Stomach smooth muscle (tissue), 2 donors: ENCODE measurements around the gene NFATC1.

Experiments used
- H3K27ac ChIP-seq: one replicate; pipeline ENCODE4 v1.7.0; 2013; ENCODE audit warnings: mild to moderate bottlenecking, low read length, inconsistent platforms
- H3K27me3 ChIP-seq, 2 donors: one replicate each; pipeline ENCODE4 v1.7.0; 2013; ENCODE audit warnings: low read length in 2 of 2; ENCODE audit not compliant: insufficient read depth in 2 of 2, control insufficient read depth in 1 of 2
- H3K36me3 ChIP-seq, 2 donors: one replicate each; pipeline ENCODE4 v1.7.0; 2013; ENCODE audit warnings: low read length in 2 of 2; ENCODE audit not compliant: control insufficient read depth in 2 of 2, insufficient read depth in 2 of 2
- H3K4me1 ChIP-seq: one replicate; pipeline ENCODE4 v1.7.0; 2013; ENCODE audit warnings: low read length; ENCODE audit not compliant: control insufficient read depth, insufficient read depth
- H3K4me3 ChIP-seq, 2 donors: one replicate each; pipeline ENCODE4 v1.7.0; 2013; ENCODE audit warnings: low read length in 2 of 2
- H3K9ac ChIP-seq, 2 donors: one replicate each; pipeline ENCODE4 v1.7.0; 2013; ENCODE audit warnings: low read length in 2 of 2, mild to moderate bottlenecking in 1 of 2
- H3K9me3 ChIP-seq, 2 donors: one replicate each; pipeline ENCODE4 v1.7.0; 2013; ENCODE audit warnings: low read length in 2 of 2; ENCODE audit not compliant: control insufficient read depth in 2 of 2
- donor health status: healthy.
- donor health status: Pancreatic carcinoma.

NFATC1 gene

DNA sequence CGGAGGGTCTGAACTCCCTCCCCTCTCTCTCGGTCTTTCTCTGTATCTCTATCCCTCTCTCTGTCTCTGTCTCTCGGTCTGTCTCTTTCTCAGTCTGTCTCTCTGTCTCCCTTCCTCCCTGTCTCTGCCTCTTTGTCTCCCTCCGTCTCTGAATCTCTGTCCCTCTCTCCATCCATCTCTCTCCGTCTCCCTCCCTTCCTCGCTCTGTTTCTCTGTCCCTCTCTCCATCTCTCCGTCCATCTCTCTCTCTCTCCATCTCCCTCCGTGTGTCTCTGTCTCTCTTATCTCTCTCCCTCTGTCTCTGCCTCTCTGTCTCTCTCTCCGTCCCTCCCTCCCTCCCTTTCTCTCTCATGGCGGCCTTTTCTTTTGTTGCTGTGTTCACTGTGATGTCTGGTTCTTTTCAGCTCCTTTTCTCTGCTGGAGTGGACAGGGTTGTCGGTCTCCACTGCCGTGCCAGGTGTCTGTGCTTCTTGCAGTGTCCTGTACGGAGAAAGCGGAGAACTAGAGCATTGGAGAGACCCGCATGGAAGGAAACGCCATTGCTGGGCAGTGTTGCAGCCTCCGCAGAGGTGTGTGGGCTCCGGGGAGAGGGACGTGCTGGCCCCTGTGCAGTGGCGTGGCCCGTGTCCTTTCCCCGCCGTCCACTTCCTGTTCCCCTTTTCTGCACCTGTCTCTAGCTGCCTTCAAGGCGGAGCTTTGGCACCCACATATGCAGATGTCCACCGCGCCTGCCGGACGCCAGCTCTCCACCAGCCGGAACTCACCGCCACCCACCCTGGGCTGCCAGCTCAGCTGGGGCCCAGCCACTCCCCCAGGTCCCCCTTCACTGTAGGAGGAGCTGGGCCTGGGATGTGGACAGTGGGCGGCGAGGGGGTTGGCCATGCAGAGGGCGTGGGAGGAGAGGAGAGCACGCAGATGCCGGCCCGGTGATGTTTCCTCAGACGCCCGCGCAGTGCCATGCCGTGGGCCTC is 113.1 kb downstream of the NFATC1 start:
- peak overlapping the region; percentile 93 for H3K27ac ChIP-seq

DNA sequence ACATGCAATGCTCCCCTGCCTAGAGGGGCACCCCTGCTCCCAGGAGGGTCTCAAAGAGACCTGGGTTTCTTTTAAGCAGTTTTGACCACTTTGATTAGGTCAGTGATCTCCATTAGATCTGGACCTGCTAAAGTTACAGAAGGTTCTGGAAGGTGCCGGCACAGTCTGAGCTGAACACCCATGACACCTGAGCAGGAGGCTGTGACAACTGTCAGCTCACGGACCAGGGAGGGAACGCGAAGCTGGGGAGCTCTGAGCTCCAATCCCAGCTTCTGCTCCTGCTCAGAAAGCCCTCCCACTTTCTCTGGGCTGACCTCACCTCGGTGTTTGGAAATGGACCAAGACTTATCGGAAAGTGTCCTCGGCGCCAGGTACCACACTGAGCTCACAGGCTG is 113.8 kb downstream of the NFATC1 start:
- Histone ChIP-seq H3K27me3 (no peaks in the 10 kb centered on the region), H3K27ac (no peak overlapping the region), H3K36me3 (peaks cover 3 to 9% of the 10 kb centered on the region in 2 donors), H3K9ac (no peak overlapping the region), H3K9me3 (no peaks in the 10 kb centered on the region), H3K4me1 (peaks cover 27% of the 10 kb centered on the region), H3K4me3 (no peak overlapping the region)

More for the DNA sequence above, 113.1 kb downstream of the NFATC1 start:
- Histone ChIP-seq H3K27me3 (no peaks in the 10 kb centered on the region), H3K9ac (peak overlapping the region in 1 of 2 donors; percentile 68), H3K9me3 (no peaks in the 10 kb centered on the region), H3K4me3 (no peak overlapping the region), H3K36me3 (peaks cover 3 to 9% of the 10 kb centered on the region in 2 donors), H3K4me1 (peaks cover 27% of the 10 kb centered on the region)

DNA sequence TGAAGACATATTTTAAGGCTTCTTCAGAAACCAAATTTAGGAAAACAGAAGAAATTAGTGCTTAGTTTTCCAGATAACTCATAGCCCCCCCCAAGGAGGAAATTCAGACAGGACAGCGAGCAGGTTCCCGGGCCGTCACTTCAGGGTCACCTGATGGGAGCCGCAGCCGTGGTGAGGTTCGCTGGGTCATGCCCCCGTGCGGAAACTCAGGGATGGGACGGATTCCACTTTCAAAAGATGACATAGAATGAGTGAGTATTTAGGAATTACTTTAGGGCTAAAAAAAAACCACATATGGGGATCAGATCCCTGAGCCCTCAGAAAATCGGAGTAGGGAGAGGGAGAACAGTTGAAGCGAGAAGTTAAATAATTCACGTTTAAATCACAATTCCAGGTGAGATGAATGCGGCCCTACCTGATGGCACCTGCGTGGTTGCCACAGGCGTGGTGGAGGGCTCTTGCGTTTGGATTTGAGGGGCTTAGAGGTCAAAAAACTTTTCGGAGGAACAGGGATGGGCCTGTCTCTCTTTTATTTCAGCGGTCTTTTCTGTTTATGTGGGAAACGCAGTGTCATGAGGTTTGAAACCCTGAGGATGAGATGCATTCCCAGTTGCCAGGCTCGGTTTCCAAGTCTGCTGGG is 114.4 kb downstream of the NFATC1 start:
- Histone ChIP-seq H3K27ac (no peak overlapping the region), H3K9ac (no peak overlapping the region), H3K36me3 (peaks cover 3 to 9% of the 10 kb centered on the region in 2 donors), H3K27me3 (no peaks in the 10 kb centered on the region), H3K4me3 (no peak overlapping the region), H3K4me1 (peaks cover 27% of the 10 kb centered on the region), H3K9me3 (no peaks in the 10 kb centered on the region)

DNA sequence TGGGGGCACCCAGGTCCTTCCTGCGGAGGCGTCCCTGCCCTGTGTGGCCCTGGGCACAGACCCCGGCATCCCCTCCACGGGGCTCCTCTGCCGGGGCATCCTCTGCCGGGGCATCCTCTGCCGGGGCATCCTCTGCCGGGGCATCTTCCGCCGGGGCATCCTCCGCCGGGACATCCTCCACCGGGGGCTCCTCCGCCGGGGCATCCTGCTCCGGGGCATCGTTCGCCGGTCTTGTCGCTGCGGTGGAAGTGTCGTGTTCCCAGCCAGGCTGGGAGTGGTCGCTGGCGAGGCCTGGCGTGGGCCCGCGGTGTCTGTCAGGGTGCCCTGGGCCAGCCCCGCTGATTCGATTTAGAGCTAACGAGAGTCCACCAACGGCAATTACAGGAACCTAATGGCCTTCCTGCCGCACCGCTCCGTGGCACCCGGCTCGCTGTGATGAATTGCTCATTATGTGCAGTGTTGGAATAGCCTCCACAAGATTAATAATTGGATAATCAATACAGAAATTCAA is 115.1 kb downstream of the NFATC1 start:
- Histone ChIP-seq H3K9ac (no peak overlapping the region), H3K27me3 (no peaks in the 10 kb centered on the region), H3K27ac (no peak overlapping the region), H3K4me1 (peaks cover 26% of the 10 kb centered on the region), H3K9me3 (no peaks in the 10 kb centered on the region), H3K4me3 (no peak overlapping the region), H3K36me3 (peaks cover 3 to 9% of the 10 kb centered on the region in 2 donors)

- Histone ChIP-seq H3K4me3 (no peak overlapping the region), H3K9ac (no peak overlapping the region), H3K4me1 (peaks cover 22% of the 10 kb centered on the region), H3K27me3 (no peaks in the 10 kb centered on the region), H3K9me3 (no peaks in the 10 kb centered on the region), H3K36me3 (peaks cover 3 to 9% of the 10 kb centered on the region in 2 donors), H3K27ac (no peak overlapping the region)
These were observed 115.5 kb downstream of the NFATC1 start for GRCh38 chr18:79511271-79511670.

- Histone ChIP-seq H3K4me3 (no peak overlapping the region), H3K27ac (no peak overlapping the region), H3K4me1 (peaks cover 16% of the 10 kb centered on the region), H3K9ac (no peak overlapping the region), H3K27me3 (no peaks in the 10 kb centered on the region), H3K36me3 (peaks cover 3 to 9% of the 10 kb centered on the region in 2 donors), H3K9me3 (no peaks in the 10 kb centered on the region)
These were observed 116.1 kb downstream of the NFATC1 start for GRCh38 chr18:79511671-79512301.

GRCh38 chr18:79512461-79513380 is 117.0 kb downstream of the NFATC1 start:
- Histone ChIP-seq H3K27ac (no peak overlapping the region), H3K9me3 (no peaks in the 10 kb centered on the region), H3K4me3 (no peak overlapping the region), H3K27me3 (no peaks in the 10 kb centered on the region), H3K36me3 (peaks cover 3 to 9% of the 10 kb centered on the region in 2 donors), H3K4me1 (peaks cover 7% of the 10 kb centered on the region), H3K9ac (no peak overlapping the region)

- no peak overlapping the region for H3K27ac ChIP-seq
- no peak overlapping the region for H3K4me3 ChIP-seq
- H3K9ac ChIP-seq, result no peak overlapping the region
- peaks cover 3 to 9% of the 10 kb centered on the region in 2 donors for H3K36me3 ChIP-seq
- H3K4me1 ChIP-seq, result peaks cover under 1% of the 10 kb centered on the region
- H3K9me3 ChIP-seq, result no peaks in the 10 kb centered on the region
- H3K27me3 ChIP-seq, result no peaks in the 10 kb centered on the region
These were observed 117.8 kb downstream of the NFATC1 start for GRCh38 chr18:79513381-79514081.

DNA sequence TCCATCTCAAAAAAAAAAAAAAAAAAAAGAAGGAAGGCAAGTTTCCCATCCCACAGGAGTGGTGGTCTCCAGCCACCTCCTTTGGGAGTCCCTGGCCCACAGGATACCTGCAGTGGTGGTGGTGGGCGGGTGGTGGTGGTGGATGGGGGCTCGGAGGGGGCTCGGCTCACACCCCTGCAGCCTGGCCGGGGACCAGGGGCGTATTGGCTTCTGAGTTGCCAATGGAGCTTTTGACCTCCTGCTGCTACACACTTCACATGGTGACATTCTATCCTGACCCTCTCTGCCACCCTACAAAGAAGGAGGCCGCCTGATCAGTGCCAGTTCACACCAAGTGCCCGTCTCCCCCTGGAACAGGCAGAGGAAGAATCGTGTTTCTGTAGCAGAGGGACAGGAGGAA is 119.6 kb downstream of the NFATC1 start:
- H3K9me3 ChIP-seq, result no peaks in the 10 kb centered on the region
- peaks cover 3 to 9% of the 10 kb centered on the region in 2 donors for H3K36me3 ChIP-seq
- no peaks in the 10 kb centered on the region for H3K27me3 ChIP-seq
- H3K9ac ChIP-seq, result no peak overlapping the region
- H3K27ac ChIP-seq, result no peak overlapping the region
- H3K4me1 ChIP-seq, result no peaks in the 10 kb centered on the region
- H3K4me3 ChIP-seq, result no peak overlapping the region
